Activated CD4-positive, alpha-beta T cell treated with anti-CD3 and anti-CD28 coated beads for 4 hours (primary cell): ENCODE data around the gene DAPK2.

Experiments used
- DNase-seq, 2 donors: peaks; one replicate each; pipeline ENCODE4 v3.0.0-alpha.2; 2020

DAPK2 gene

DNA sequence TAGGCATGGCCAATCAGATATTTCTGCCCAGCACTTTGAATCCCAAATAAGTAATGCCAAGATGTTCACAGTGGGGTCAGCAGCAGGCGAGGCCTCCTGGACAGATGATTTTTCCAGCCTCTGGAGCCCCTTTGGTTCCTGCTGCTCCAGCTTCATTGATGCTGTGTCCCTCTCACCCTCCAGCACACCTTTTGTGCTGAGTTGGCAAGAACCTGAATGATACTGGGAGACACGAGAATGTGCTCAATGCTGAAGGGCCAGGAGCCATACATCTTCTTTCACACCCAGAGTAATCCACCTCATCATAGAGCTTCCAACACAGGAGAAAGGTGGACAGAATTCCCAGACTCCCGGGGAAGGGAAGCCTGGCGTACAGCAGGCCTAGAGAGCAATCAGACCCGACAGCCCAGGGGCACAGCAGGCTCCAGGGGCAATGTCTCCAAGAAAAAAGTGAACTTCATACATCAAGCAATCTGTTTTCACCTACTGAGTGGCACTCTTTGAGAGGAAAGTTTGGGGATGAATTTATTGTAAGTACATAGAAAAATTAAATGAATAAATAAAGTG lies 6.7 kb upstream of the DAPK2 start:
- DNase-seq, result no peak

DNA sequence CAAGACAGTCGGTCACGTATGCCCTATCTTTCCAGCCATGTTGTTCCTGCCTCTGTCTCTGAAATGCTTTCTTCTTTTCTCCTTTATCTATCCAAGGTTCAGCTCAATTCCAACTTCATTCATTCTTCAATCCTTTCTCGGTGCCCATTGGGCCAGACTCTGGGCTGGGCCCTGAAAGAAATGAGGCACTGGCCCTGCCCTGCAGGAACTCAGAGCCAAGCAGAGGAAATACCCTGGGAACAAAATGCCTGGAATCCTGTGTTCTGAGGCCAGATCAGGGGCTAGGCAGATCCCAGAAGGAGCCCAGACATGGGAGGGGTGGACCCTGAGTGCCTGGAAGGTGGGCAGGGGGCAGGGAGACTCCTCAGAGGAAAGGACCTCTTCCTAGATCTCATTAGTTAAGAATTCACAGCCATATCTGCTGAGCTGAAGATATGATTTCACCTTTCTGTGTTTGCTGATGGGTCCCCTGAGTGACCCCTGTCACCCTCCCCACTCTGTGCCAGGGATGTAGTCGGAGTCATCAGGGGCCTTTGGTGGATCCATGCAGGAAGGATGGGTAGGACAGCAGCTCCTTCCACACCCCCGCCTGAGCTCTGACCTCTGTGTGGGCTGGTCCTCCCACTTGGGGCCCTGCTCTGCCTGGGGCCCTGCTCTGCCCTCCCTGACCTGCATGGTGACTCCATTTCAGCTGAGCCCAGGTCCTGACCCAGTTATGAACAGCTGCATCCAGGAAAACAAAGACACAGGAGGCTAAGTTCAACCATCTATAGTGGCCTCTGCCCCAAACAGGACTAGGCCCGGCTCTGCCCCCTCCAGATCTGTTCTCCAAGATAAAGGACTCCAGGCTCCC lies 5.3 kb upstream of the DAPK2 start:
- no peak for DNase-seq

DNA sequence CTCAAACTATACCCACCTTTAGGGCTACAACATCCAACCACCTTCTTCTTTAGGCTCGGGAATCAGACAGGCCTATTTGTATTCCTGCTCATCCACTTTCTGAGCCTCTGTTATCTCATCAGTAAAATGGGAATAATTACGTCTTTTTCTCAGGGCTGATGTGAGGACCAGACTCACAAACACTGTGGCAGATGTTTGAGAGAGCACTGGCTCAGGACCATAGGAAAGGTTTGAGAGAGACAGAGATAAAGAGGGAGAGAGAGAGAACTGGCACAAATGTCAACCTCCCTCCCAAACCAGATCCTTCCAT lies 4.8 kb upstream of the DAPK2 start:
- DNase-seq, result no peak

DNA sequence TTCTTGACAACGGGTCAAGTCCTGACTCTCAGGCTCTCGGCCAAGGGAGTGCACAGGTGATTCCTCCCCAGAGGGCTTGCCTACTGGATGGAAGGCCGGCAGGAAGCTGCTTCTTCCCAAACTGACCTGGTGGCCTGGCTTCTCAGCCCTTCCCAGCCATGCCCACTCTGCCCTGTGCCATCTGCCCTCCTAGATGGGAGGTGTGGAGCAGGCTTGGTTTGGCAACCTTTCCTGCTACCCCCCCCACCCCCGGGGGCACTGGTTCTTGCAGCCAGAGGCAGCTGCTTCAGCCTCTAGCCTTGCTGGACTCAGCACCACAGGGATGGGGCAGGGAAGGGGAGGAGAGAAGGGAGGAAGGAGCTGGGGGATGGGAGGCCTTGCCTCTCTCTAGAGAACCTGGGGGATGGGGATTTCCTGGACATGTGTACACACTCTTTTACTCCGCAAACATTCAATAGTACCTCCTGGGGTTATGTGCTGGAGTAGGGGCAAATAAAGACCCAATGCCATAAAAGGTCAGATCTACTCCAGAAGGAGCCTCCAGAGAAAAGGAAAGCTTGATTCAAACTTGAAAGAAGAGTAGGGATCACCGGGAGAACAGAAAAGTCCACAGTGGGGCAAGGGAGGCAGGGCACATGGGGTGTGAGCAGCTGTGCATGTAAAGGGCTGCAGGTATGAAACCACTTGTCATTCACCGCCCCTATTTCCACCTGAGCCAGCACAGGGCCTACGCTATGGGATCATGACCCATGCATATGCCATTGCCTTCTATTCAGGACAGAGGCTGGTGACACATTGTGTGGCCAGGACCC lies 4.2 kb upstream of the DAPK2 start:
- DNase-seq, result no peak

DNA sequence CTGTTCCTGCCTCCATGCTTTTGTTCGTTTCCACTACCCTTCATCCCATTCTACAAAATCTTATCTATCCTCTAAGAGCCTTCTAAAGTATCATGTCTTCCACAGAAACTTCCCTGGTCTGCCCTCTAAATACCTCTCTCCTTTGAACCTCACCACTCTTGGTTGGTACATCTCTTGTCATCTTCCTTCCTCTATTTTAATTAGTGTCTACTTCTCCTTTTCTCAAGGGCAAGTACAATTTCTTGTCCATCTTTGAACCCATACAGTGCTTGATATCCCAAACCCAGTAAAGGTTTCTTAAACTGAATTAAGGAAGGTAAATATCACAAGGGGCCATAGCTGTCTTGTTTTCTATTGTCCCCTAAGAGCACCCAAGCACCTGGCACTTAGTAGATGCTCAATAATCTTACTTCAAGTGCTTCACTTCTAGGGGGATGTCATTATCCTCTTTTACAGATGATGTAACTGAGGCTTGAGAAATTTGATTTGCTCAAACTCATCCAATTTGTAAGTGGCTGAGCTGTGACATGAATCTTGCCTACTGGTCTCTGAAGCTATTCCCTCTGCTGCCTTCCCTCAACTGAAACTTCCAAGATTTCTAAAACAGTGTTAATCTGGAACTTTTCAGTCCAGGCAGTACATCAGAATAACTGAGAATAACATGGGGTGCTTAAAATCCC lies 2.6 kb upstream of the DAPK2 start:
- no peak for DNase-seq

DNA sequence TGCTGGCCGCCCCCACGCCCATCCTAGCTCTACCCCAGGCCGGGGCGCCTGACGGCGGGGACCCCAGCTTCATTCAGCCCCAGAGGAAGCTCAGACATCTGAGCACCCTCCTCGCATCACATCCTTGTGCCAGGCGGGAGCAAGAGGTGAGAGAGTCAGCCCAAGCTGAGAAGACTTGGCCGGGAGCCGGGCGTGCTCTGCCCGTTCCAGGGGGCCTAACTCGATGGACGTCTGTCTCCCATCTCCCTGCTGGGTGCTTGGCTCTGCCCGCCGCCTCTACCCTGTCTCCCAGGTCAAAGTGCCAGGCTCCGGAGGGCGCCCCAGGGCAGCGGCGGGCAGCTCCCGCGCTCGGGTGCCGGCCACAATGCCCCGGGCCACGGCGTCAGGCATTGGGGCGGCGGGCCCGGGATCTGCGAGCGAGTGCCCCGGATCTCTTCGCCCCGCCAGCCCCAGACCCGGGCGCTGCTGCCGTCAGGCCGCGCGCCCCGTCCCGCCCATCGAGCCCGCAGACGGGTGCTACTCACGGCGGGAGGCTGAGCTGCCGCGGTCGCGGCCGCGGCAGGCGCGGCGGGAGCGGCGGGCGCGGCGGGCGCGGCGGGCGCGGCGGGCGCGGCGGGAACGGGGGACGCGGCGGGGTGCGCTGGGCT lies 388 bp downstream of the DAPK2 start:
- no peak for DNase-seq

DNA sequence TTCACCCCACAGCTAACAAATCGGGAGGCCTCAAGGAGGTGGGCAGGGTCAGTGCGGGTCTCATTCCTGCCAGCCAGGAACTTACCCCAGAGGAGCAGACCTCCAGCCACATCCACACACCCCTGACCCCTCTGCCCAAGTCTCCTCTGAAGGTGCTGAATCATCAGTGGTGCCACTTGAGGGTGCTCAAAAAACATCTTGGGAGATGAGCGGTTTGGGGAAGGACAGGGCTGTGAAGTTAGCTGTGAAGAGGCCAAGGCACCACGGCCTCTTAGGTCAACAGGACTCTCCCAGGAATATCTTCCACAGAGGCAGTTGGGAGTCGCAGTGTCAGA lies 1.2 kb downstream of the DAPK2 start:
- DNase-seq, result no peak

DNA sequence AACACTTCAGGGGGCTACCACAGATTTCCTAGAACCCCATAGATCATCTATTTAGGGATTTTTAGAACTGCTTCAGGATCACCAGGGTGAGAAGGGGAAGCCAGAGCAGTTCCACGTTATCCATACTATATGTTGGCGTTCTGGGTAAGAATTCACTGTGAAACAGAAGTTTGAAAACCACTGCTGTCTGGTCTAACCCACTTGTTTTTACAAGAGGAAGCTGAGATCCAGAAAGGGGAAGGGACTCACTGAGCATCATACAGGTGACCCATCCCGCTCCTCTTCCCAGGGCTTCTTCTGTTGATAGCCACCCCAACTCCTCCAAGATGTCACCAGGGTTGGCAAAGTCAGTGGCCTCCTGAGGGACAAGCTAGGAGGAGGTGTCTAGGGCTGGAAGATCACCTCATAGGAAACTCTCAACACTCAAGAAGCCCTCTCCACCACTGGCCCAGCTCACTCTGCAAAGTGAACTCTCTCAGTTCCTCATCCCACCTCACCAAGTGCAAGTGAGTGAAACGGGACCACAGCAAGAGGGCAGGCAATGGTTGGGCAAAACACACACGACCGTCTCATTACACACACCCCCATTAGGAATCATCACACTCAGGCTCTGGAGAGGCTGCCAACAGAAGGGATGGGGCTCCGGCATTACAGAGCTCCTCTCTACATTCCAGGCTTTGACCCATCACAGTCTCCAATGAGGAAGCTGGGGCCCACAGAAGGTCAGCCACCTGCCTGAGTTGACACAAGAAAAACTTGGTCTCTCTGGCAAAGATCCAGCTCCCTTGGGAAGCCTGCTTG lies 1.8 kb downstream of the DAPK2 start:
- DNase-seq, result no peak

DNA sequence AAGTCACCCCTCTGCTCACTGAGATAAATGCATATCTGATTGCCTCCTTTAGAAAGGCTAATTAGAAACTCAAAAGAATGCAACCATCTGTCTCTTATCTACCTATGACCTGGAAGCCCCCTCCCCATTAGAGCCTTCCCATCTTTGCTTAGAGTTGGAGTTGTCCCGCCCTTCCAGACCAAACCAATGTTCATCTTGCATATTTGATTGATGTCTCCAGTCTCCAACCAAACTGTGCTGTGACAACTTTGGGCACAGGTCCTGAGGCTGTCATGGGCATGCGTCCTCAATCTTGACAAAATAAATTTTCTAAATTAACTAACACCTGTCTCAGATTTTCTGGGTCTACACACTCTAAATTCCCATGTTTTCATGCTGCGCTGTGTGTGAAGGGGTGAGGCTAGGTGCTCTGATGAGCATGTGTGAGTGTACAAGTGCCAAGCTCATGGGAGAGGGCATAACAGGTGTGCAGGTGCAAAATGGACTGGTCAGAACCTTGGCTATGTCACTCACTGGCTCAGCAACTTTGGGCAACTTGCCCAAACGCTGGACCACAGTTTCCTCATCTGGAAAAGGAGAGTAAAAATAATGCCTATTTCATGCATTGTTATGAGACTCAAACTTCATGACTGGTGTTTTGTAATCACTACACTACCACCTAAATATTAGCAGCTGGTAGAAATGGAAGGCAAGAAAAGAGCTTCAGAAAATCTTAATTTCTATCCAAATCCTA lies 7.2 kb downstream of the DAPK2 start:
- DNase-seq, result no peak

DNA sequence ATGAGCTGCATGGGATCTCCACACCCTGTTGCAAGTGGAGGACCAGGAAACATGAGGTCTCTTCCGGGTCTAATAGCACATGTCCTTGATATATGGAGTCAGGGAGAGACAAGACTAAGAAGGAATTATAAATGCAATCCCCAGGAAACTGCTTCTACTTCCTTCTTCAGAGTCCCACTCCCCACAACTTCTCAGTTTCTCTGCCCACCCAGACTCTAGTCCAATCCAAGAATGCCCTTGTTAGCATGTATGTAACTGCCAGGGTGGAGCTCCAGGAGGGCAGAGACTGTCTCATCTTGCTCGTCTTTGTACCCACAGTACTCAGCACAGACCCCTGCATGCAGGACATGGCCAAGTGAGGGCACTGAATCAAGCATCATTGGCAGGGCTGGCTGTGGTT lies 8.3 kb downstream of the DAPK2 start:
- DNase-seq, result no peak

DNA sequence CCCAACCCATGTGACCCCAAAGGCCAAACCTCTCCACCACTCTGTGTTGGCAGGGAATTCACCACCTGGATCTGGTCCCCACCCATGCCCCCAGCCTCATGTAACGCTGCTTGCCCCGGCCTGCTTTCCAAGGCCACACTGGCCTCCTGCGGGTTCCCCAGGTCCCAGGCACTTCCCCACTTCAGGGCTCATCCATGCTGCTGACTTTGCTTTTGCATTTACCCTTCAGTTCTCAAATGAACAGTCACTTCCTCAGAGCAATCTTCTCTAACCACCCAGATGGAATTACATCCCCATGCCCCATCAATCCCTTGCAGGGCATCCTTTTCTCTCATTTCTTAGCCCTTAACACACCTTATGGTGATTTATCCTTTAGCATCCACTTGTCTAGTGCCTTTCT lies 9.2 kb downstream of the DAPK2 start:
- DNase-seq, result no peak

DNA sequence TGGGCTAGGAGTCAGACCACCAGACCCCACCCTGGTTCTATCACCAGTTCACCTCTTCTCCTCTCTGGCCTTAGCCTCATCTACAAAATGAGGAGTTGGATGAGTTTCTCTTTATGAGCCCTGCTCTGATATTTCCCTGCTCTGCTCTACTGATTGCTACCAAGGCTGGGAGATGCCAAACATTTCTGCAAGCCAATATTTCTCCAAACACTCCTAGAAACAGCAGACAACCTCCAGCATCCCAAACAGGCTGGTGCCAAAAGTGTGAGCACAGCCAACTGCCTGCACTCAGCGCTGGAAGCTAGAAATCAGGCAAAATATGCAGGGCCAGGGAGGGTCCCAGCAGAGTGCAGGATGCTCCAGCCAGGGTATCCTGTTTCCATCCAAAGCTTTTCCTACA lies 10.8 kb downstream of the DAPK2 start:
- DNase-seq, result no peak

DNA sequence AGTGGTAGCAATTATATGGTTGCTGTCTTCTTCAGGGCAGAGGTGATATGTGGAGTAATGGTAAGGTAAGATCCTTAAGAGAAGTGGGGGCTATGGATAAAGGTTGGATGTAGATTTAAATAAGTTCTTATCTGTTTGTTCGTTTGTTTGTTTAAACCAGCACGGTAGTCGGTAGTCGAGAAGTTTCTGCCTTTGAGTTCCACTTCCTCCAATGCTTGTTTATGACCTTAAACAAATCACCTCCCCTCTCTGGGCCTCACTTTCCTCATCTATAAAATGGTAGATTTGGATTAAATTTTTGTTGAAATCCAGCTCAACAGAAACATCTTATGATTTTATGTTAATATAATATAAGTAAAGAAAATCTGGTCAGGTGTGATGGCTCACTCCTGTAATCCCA lies 11.8 kb downstream of the DAPK2 start:
- DNase-seq, result no peak

DNA sequence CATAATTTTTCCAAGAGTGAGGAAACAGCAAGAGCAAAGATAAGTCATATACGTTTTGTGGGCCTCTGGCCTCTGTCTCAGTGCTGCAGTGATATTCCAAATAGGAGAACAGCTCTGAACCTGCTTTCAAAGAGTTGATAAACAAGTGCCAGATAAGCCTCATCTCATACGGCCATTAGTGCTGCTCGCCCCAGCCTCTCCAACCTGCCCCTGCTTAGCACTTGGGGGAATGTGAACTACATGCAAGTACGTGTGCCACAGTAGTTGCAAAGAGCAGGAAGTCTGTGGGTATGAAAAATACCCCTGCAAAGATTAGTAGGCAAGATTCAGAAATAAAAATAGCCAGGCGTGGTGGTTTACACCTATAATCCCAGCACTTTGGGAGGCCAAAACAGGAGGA lies 14.0 kb downstream of the DAPK2 start:
- DNase-seq, result no peak

DNA sequence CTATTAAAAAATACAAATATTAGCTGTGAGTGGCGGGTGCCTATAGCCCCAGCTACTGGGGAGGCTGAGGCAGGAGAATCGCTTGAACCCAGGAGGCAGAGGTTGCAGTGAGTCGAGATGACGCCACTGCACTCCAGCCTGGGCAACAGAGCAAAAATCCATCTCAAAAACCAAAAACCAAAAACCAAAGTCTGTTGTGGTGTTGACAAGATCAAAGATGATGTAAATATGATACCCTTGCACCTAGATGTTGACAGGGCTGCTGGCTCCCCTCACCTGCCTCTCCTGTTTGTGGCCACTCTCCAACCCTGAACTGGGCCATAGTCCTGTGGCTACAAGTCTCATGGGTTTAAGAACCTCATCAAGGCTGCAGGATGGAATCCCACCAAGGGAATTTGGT lies 16.2 kb downstream of the DAPK2 start:
- no peak for DNase-seq

DNA sequence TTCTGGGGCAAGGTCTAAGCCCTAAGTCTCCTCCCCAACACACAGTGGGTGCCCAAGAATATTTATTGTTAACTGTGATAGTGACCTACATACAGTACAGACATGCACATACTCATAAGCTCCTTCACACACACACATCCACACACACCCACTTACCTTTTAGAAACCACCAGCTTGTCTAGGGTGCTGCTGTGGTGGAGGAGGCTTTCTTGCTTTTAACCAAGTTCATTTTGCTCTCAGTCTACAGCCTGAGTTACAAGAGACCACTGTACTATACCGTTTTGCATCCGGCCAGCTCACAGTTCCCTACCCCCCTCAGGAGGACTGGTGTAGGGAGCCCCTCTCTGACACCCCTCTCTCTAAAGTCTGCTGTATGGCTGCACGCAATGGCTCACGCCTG lies 16.7 kb downstream of the DAPK2 start:
- no peak for DNase-seq

DNA sequence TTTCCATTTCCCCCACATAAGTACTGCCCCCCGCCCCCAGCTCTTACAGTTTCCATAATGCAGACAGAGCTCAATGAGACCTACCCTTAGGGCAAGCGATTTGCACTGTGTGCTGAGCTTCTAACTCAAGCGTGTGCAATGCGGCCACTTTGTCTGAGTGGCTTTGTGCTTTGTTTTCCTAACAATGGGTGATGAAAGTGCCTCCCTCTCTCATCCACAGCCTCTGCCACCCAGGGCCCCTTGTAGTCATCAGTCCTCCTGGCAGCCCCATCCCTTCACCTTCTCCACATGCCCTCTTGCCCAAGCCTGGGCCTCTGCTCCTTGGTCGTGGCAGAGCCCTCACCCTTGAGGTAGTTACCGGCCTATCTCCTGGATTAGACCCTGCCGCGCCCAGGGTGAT lies 17.2 kb downstream of the DAPK2 start:
- no peak for DNase-seq

DNA sequence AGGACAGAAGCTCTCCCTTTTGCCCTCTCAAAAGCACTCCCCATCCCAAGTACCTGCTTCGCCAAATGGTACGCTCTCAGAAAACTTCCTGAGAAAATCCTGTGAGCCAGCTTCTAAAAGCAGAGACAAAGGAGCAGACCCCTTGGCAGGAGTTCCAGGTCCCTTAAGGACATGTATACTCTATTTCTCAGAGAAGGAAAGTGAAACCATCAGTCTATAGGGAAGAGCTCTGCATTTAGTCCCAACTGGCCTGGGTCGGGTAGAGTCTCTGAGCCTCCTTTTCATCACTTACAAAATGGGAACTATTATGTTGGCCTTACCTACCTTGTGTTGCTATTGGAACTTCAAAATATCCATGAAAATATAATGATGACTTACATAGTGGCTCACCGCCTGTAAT lies 19.7 kb downstream of the DAPK2 start:
- DNase-seq, result no peak

DNA sequence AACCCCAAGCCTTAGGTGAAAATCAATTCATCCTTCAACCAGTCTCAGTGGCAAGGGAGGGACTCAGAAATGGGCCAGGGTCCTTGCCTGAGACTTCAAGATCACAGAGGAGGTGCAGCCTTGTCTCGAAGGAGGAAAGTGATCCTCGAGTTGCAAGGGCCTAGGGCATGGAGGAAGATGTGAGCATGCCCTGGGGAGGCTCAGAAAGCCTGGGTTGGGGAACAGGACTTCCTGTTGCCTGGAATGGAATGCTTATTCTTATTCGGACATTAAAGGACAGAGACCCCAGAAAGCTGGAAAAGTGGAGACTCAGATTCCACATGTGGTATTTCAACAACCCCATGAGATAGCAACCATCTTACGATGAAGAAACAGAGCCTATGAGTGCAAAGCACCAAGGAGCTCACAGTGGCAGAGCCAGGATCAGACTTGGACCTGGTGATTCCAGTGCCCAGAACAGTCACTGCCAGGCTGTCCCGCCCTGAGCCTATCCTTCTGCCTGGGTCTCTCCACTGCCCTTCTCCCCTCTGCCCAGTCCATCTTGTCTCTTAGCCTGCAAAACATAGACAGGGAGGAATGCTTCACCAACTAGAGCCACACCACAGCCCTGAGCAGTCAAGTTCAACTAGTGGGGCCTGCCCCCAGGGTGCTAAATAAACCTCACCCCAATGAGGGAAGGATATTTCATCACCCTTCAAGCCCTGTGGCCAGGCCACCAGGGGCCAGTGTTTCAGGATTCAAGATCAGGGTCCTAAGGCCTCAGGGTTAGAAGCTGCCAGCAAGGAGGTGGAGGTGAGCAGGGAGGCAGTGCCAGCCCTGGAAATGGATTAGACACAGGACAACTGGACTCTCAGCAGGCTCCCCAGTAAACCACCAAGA lies 21.9 kb downstream of the DAPK2 start:
- no peak for DNase-seq

DNA sequence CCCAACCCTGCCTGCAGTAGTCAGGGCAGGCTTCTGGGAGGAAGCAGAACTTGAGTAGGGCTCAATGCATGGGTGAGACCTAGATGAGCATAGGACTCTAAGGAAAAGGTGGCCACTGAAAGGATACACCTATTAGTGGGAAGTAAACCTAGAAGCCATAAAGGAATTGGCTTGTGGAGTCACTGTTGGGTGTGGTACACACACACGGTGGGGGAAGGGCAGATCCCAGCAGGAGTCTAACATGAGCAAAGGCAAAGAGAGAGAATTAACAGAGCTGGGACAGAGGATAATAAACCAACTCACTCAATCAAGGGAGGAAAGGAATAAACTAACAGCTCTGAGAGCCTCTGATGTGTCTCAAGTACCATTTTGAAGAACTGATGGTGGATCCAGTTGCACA lies 23.1 kb downstream of the DAPK2 start:
- DNase-seq, result no peak

DNA sequence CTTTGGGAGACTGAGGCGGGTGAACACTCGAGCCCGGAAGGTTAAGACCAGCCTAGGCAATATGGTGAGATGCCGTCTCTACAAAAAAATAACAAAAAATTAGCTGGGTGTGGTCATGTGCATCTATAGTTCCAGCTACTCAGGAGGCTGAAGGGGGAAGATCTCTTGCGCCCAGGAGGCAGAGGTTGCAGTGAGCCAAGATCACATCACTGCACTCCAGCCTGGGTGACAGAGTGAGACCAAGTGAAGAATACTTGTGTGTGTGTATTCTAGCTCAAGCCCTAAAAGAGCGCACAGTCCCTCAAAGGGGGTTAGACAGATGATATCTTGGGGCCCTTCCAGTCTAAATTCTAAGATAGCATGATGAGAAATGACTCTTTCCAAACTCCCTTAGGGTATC lies 23.7 kb downstream of the DAPK2 start:
- DNase-seq, result no peak
